ENCODE measurements around the gene AGBL1. TPM values are rescaled to one million over a fixed set of nuclear protein-coding genes. Genes with fewer than 3 reads are reported as not detected.
A peak's percentile ranks its signal among the peaks of the same experiment; 100 is the strongest.

Gene AGBL1
- total RNA-seq, 1 donor from 2014 or later, result 0.07 TPM

DNA sequence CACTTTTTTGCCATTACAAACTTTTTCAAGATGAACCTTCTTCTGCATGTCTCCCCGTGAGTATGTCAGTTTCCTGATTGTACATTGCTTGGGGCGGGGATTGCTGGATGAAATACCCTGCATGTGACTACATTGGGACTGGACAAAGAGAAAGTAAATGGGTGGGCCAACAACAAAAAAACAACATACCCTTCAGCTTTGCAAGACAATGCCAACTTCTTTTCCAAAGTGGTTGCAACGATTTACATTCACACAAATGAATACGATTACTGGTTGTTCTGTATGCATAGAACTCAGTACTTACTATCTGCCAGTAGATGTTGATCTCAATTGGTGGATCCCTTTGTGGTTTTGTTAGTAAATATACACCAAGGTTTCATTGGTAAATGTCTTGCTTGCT is 908.4 kb downstream of the AGBL1 start:
- TF ChIP-seq CTCF (conservative IDR thresholded peaks at IDR 0.05), result no peak
- Mint-ChIP-seq H3K36me3 (no peaks in the 10 kb centered on the region), H3K4me1 (ENCODE audit: unreplicated experiment) (no peaks in the 10 kb centered on the region), H3K9me3 (no peaks in the 10 kb centered on the region), H3K4me3 (no peak overlapping the region), H3K27me3 (peaks cover 4% of the 10 kb centered on the region), H3K27ac (no peak overlapping the region)
- no peak for DNase-seq (ENCODE audit: extremely low spot score, unreplicated experiment)

GRCh38 chr15:87021751-87022150 is 942.1 kb downstream of the AGBL1 start:
- H3K9me3 Mint-ChIP-seq, result peaks cover 29% of the 10 kb centered on the region
- H3K27me3 Mint-ChIP-seq, result peaks cover 5% of the 10 kb centered on the region
- DNase-seq (ENCODE audit: extremely low spot score, unreplicated experiment), result no peak
- H3K4me3 Mint-ChIP-seq, result no peak overlapping the region
- no peak overlapping the region for H3K27ac Mint-ChIP-seq
- H3K36me3 Mint-ChIP-seq, result no peaks in the 10 kb centered on the region
- TF ChIP-seq CTCF (conservative IDR thresholded peaks at IDR 0.05), result no peak
- no peaks in the 10 kb centered on the region for H3K4me1 Mint-ChIP-seq (ENCODE audit: unreplicated experiment)

DNA sequence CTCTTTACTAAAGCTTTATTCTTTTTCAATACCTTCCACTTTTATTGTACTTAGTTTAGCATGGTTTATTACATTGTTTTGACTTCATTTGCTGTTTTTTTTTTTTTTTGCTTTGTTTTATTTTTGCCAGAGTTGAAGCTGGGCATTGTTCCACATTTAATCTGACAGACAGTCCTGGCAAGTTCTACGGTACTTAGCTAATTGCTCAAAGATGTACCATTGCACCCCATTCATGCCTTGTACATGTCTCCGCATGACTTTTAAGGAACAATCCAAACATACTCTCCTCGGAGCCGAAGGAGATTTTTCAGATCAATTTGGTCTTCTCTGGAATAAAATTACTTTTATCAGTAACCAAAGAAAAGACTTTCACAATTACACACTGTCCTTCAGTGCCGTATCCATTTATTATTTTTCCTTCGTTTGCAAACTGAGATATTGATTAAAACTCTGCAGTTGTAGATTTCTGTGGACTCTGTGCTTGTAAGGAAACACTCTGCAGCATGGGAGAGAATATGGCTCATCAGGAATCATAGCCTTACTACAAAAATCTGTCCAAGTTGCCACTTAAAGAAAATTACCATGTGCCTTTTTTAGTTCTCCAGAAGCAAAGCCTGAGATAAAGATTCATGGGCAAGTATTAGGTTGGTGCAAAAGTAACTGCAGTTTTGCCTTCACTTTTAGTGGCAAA is 952.0 kb downstream of the AGBL1 start:
- H3K27me3 Mint-ChIP-seq, result no peaks in the 10 kb centered on the region
- peaks cover 6% of the 10 kb centered on the region for H3K9me3 Mint-ChIP-seq
- H3K4me1 Mint-ChIP-seq (ENCODE audit: unreplicated experiment), result peaks cover 14% of the 10 kb centered on the region
- H3K36me3 Mint-ChIP-seq, result no peaks in the 10 kb centered on the region
- no peak for TF ChIP-seq CTCF (conservative IDR thresholded peaks at IDR 0.05)
- no peak overlapping the region for H3K27ac Mint-ChIP-seq
- no peak overlapping the region for H3K4me3 Mint-ChIP-seq
- no peak for DNase-seq (ENCODE audit: extremely low spot score, unreplicated experiment)

DNA sequence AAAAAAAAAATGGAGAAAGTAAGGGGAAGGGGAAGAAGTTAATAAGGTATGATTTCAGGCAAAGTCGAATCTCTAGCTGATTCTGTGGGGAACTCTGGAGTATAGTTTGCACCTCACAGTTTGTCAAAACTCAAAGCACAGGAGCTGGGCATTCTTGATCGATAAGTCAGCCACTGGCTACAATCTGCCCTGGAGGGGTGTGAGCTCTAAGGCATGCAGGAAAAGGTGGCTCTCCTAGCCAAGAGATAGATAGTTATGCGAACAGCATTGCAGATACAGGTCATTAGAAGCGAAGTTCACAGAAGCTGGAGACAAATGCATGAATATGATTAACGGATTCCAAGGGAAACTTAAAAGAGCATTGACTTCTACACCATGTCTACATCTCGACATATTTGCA is 952.6 kb downstream of the AGBL1 start:
- Mint-ChIP-seq H3K9me3 (no peaks in the 10 kb centered on the region), H3K4me3 (no peak overlapping the region), H3K36me3 (no peaks in the 10 kb centered on the region), H3K27me3 (no peaks in the 10 kb centered on the region), H3K4me1 (ENCODE audit: unreplicated experiment) (peaks cover 14% of the 10 kb centered on the region), H3K27ac (no peak overlapping the region)
- TF ChIP-seq CTCF (conservative IDR thresholded peaks at IDR 0.05), result no peak
- no peak for DNase-seq (ENCODE audit: extremely low spot score, unreplicated experiment)

DNA sequence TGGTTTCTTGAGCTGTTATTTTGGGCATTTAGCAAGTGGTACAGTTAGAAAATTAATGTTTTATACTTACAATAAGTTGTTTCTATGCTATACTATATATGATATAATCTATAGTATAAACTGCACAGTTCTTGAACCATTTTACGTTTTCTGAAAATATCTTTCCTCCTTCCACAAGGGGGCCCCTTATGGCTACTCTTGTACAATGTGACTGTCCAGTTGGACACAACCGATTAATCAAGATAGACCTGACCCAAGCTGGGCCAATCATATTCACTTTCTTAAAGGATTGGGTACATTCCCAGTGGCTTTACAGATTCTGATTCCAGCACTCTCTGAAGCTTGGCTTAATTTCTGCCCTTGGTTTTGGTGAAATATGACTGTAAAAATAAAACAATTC is 953.4 kb downstream of the AGBL1 start:
- TF ChIP-seq CTCF (conservative IDR thresholded peaks at IDR 0.05), result peak; percentile 67
- Mint-ChIP-seq H3K27ac (no peak overlapping the region), H3K27me3 (no peaks in the 10 kb centered on the region), H3K36me3 (no peaks in the 10 kb centered on the region), H3K4me1 (ENCODE audit: unreplicated experiment) (peaks cover 14% of the 10 kb centered on the region), H3K9me3 (no peaks in the 10 kb centered on the region), H3K4me3 (no peak overlapping the region)
- no peak for DNase-seq (ENCODE audit: extremely low spot score, unreplicated experiment)

Data from type B pancreatic cell (in vitro differentiated cells).